ENCODE measurements around the gene CKAP4.
"Not testable (repeated sequence)": the region's sequence is repeated elsewhere in the genome, so short reads cannot be mapped to it uniquely, and the experiment has no call there.

Gene CKAP4

GRCh38 chr12:106247674-106248311 is at the start of gene CKAP4:
TSS of gene CKAP4 (minus strand) at chr12:106248020. CDS start at chr12:106247851, 169 bp downstream.
- DNase-seq (ENCODE audit: low spot score): peak; percentile 92

- no peak for DNase-seq (ENCODE audit: low spot score)
Measured at GRCh38 chr12:106297075-106297474, 49.3 kb upstream of the CKAP4 start.

GRCh38 chr12:106296179-106296877 is 48.5 kb upstream of the CKAP4 start:
- DNase-seq (ENCODE audit: low spot score): peak; percentile 70

GRCh38 chr12:106292339-106292738 is 44.5 kb upstream of the CKAP4 start:
- no peak for DNase-seq (ENCODE audit: low spot score)

- DNase-seq (ENCODE audit: low spot score): no peak
Measured at GRCh38 chr12:106291342-106291741, 43.5 kb upstream of the CKAP4 start.

- no peak for DNase-seq (ENCODE audit: low spot score)
Measured at GRCh38 chr12:106290666-106291065, 42.8 kb upstream of the CKAP4 start.

- no peak for DNase-seq (ENCODE audit: low spot score)
Measured at GRCh38 chr12:106289196-106289681, 41.4 kb upstream of the CKAP4 start.

- DNase-seq (ENCODE audit: low spot score): peak; percentile 53
Measured at GRCh38 chr12:106288494-106289195, 40.8 kb upstream of the CKAP4 start.

- DNase-seq (ENCODE audit: low spot score): no peak
Measured at GRCh38 chr12:106288101-106288493, 40.3 kb upstream of the CKAP4 start.

GRCh38 chr12:106287364-106287763 is 39.5 kb upstream of the CKAP4 start:
- no peak for DNase-seq (ENCODE audit: low spot score)

- not testable (repeated sequence) for DNase-seq (ENCODE audit: low spot score)
Measured at GRCh38 chr12:106286576-106287162, 38.8 kb upstream of the CKAP4 start.

GRCh38 chr12:106285982-106286381 is 38.2 kb upstream of the CKAP4 start:
- DNase-seq (ENCODE audit: low spot score): no peak

GRCh38 chr12:106284358-106285105 is 36.7 kb upstream of the CKAP4 start:
- DNase-seq (ENCODE audit: low spot score): no peak

- DNase-seq (ENCODE audit: low spot score): peak; percentile 60
Measured at GRCh38 chr12:106282457-106283097, 34.8 kb upstream of the CKAP4 start.

- DNase-seq (ENCODE audit: low spot score): no peak
Measured at GRCh38 chr12:106281804-106282203, 34.0 kb upstream of the CKAP4 start.

GRCh38 chr12:106281056-106281782 is 33.4 kb upstream of the CKAP4 start:
- no peak for DNase-seq (ENCODE audit: low spot score)

- no peak for DNase-seq (ENCODE audit: low spot score)
Measured at GRCh38 chr12:106280106-106280505, 32.3 kb upstream of the CKAP4 start.

- no peak for DNase-seq (ENCODE audit: low spot score)
Measured at GRCh38 chr12:106276032-106276740, 28.4 kb upstream of the CKAP4 start.

GRCh38 chr12:106275458-106275857 is 27.6 kb upstream of the CKAP4 start:
- DNase-seq (ENCODE audit: low spot score): no peak

GRCh38 chr12:106274575-106275121 is 26.8 kb upstream of the CKAP4 start:
- DNase-seq (ENCODE audit: low spot score): no peak
